Adrenal gland (tissue), 5 donors: ENCODE measurements around the gene RASGRP4.

ENCODE experiments used
- POLR2A ChIP-seq, 2 donors: fragments of 450-650 bp; IDR thresholded peaks; one replicate each; pipeline ENCODE4 v1.6.1; 2017; ENCODE audit warnings: antibody characterized with exemption in 2 of 2, mild to moderate bottlenecking in 2 of 2, moderate library complexity in 1 of 2
- TF ChIP-seq, protein P1 (sequence below), 6 experiments: fragments of 450-650 bp in 4 of 6; fragments of 200-600 bp in 2 of 6; sonication (generic) in 1 of 6; IDR thresholded peaks; 1 replicate in 5 of 6; 2 replicates in 1 of 6; pipeline versions ENCODE4 v1.5.1 to v1.8.0; 2016 to 2021; ENCODE audit warnings: antibody characterized with exemption in 6 of 6, mild to moderate bottlenecking in 2 of 6, moderate library complexity in 1 of 6
- donor health status: DM: no; HTN: no; CAD: no.

DNA sequence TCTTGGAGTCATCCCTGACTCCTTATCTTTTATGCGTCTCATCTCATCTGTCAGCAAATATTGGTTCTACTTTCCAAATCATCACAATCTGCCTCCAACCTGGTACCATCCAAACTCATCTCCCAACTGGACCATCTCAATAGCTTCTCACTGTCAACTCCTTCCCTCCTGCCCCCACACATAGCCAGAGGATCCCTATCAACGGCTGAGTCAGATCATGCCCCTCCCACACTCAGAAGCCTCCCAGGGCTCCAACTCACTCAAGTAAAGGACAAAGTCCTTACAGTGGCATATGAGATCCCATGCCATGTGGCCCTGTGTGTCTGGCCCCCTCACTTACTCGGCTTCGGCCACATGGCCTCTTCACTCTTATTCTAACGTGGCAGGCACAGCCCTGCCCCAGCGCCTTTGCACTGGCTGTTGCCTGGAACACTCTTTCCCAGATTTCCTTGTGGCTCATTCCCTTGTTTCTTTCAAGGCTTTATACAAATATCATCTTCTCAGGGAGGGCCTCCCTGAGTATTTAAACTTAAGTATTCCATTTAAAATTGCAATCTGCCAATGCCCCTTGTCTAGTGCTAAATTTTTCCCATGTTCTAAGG is 33.2 kb downstream of the RASGRP4 start:
- TF ChIP-seq, protein P1, sequence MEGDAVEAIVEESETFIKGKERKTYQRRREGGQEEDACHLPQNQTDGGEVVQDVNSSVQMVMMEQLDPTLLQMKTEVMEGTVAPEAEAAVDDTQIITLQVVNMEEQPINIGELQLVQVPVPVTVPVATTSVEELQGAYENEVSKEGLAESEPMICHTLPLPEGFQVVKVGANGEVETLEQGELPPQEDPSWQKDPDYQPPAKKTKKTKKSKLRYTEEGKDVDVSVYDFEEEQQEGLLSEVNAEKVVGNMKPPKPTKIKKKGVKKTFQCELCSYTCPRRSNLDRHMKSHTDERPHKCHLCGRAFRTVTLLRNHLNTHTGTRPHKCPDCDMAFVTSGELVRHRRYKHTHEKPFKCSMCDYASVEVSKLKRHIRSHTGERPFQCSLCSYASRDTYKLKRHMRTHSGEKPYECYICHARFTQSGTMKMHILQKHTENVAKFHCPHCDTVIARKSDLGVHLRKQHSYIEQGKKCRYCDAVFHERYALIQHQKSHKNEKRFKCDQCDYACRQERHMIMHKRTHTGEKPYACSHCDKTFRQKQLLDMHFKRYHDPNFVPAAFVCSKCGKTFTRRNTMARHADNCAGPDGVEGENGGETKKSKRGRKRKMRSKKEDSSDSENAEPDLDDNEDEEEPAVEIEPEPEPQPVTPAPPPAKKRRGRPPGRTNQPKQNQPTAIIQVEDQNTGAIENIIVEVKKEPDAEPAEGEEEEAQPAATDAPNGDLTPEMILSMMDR (IDR thresholded peaks at IDR 0.05): no peak
- TF ChIP-seq POLR2A (IDR thresholded peaks at IDR 0.05): no peak
